Measurements from ENCODE around the gene EIF4E2.
A peak's percentile ranks its signal among the peaks of the same experiment; 100 is the strongest.

Gene EIF4E2, protein sequence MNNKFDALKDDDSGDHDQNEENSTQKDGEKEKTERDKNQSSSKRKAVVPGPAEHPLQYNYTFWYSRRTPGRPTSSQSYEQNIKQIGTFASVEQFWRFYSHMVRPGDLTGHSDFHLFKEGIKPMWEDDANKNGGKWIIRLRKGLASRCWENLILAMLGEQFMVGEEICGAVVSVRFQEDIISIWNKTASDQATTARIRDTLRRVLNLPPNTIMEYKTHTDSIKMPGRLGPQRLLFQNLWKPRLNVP

DNA sequence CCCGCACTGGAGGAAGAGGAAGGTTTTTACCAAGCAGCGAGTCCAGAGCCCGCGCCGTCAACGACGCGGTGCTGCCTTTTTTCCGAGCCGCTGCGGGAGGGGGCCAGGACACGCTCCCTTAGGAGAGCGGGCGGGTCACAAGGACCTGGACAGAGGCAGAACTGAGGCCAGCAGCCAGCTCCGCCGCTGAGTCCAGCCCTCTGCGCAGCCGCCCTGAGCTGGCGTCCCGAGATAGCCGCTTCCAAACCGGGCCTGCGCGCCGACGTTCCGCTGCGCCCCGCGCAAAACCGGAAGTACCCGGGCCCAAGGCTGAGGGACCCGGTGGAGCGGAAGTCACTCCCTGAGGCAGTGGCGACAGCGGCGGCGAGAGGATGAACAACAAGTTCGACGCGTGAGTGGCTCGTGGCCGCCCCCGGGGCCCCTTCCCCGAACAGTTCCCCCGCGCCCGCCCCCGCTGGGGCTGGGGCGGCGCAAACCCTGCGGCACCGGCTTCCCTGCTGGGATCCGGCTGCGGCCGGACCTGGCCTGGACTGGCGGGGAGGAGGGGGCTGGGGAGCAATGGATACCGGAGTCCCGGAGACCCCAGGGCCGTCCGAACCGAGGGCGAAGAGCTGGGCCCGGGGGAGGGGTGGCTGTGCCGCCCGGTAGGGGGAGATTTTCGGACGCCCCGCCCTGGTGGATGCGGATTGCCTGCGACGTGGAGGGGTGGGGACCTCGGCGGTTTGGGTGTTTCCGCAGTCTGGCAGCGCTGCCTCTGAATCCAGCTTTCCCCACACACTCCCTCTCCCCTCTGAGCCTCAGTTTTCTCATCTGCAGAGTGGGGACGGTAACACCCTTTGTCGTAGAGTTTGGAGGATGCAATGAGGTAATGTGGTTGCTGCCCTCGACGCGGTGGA, at the start of gene EIF4E2, which contains the start of gene TIGD1:
Gene EIF4E2 (plus strand): TSS at position 336 of the 896 bp plus-strand sequence. CDS start 36 bp downstream, at position 372.
Gene TIGD1 (minus strand): TSS at position 204 of the 896 bp plus-strand sequence. CDS start 675 bp downstream, outside the sequence.
- DNase-seq (ENCODE audit: low read depth in 2 of 2): peak; percentile 80 to 82

DNA sequence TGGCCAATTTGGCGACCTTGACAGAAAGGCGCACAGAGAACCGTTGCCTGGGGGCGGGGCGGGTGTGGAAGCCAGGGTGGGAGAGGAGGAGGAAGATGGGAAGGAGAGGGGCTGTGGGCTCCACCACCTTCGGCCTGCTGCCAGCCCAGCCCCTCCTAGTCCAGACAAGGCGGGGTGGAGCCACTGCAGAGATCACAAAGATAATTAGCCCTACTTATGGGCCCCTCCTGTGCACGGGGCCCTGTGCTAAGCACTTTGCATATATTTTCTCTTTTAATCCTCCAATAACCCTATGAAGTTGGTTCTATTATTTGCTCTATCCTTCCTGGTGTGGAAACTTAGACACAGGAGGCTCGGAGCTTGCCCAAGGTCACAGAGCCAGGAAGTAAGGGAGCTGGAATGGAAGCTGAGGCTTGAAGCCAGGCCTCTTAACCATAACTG, 49.1 kb upstream of the EIF4E2 start:
- no peak for DNase-seq (ENCODE audit: low read depth in 2 of 2)

DNA sequence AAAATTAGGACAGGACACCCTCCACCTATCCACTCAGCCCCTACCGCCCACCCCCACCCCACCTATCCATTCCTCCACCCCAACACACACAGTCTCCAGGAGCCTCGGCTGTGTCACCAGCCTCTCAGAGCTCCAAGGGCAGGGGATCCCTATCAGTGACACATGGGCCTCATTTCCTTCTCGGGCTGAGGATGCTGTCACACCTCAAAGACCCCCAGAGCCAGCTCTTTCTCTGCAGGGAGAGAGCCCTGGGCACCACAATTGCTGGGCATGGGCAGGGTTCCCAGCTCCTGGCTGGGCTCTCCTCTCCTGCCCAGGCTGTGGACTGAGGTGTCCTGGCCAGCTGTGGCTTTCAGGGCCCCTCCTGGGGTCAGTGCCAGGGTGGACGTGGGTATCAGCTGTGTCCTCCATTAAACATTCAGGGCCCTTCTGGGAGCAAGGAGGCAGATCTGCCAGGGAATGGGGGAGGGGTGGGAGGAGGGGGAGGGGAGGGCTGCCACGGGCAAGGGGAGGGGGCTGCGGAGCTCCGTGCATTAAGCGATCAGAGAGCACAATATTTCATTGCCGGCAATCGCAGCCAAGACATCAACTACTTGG, 48.6 kb upstream of the EIF4E2 start:
- DNase-seq (ENCODE audit: low read depth in 2 of 2): no peak

DNA sequence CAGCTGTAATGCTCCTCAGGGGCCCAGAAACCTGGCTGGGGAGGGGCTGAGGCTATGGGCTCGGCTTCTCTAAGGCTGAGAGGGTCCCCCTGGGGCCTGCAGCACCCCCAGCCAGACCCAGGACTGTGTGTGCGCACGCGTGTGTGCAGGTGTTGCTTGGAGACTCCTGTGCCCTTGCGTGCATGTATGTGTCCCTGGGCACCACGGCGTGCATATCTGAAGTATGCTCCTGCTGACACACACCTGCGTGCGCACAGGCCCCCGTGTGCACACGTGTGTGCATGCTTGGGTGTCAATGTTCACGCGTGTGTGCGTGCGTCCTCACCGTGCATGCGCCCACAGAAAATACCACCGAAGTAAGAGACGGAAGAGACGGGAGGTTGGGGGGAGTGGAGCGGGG, 48.0 kb upstream of the EIF4E2 start:
- no peak for DNase-seq (ENCODE audit: low read depth in 2 of 2)

DNA sequence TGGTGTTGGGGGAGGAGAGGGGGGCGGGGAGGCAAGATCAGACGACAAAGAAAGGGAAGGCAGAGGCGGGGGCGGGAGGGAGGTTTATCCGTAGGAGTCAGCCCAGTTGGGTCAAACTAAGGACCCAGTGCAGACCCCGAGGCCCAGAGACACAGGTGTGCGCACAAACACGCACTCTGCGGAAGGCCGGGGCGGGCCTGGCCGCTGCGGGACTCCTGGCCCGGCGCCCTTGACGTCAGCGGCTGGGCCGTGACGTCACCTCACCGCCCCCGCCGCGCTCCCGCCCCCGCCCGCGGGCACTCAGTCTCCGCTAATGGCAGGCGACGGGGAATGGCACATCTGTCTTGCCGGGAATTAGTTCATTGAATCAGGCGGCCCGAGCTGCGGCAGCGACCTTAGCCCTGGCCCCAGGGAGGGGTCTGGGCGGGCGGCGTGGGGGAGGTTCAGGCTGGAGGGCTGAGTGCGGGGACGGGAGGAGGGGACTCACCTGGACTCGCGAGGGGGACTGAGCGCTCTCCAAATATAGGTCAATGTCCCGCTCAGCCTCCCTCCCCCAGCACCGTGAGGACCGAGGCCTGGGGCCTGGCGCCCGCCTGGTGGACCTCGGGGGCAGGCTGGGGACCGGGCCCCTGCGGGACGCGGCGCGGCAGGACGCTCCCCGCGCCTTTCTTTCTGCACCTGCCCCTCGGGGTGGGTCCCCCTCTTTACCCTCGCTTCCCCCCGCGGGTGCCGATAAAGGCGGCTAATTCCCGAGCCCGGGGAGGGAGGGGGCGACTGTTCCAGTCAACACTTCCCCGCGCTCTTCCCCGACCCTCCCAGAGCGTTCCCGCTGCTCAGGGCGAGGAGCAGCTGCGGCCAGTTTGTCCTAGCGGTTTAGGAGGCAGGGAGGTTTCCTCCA, 47.3 kb upstream of the EIF4E2 start:
- DNase-seq (ENCODE audit: low read depth in 2 of 2): no peak

DNA sequence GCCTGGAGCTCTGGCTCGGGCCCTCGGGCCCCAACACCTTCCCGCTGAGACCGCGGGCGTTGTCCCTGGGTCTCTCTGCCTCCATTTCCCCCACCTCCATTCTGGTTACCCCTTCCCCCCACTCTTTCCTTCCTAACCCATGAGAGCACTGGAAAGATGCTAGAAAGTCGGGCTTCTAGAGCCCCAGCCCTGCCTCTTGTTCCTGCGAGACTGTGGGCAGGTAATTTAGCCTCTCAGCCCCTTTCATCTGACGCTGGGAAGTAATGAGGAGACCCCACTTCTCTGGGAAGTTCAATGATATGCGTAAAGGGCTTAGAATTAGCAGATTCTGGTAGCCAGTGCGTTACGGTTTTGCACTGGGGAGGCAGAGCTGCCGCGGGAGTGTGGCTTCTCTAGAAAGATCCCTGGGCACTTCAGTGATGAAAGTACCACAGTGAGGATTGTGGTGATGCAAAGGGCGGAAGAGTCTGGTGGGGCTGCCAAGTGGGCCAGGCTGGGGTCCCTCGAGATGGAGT, 46.6 kb upstream of the EIF4E2 start:
- DNase-seq (ENCODE audit: low read depth in 2 of 2): no peak

DNA sequence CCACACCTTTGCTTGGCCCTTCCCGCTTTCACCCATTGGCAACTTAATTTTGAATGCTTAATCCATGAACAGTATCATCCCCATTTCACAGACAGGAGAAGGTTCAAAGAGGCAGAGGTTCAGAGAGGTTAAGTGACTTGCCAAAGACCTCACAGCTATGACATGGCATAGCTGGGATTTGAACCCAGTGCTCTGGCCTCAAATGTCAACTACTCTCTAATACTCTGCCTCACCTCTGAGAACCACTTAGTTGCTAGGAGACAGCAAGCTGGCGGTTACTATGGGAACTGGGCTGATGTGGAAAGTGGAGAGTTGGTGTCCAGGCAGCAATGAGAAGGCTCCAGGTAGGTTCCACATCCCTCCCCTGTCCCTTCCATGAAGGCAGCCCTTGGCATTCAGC, 46.1 kb upstream of the EIF4E2 start:
- no peak for DNase-seq (ENCODE audit: low read depth in 2 of 2)

DNA sequence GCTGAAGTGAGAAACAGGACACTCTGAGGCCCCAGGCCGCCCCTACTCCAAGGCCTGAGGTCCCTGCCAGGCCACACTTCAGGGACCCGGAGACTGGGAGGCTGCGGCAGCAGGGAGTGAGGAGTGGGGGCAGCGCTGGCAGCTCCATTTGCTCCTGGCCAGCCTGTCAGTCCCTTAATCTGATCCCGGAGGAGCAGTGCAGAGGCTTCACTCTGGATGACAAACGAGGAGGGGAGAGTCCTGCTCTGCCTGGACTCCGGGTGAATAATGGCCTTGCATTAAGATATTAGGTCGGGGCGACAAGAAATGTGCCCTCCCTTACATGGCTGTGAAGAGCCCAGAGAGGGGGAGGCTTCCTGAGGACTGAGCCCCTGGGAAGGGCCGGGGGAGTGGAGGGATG, 44.6 kb upstream of the EIF4E2 start:
- DNase-seq (ENCODE audit: low read depth in 2 of 2): no peak

DNA sequence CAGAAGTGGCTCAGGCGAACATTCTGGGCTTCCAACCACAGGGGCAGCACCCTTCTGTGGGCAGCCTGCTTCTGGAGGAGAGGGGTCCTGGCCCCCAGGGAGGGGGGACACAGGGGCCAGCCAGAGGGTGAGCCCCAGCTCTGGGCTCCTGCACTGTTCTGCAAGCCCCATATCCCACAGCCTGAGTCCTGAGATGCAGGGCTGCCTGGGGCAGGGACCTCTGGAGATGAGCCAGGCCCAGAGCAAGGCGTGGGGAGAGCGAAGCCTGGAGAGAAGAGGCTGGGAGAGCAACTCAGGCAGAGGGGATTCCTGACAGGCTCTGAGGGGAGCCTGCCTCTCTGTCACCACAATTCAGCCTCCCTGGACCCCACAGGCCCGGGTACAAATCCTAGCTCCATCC, 43.8 kb upstream of the EIF4E2 start:
- no peak for DNase-seq (ENCODE audit: low read depth in 2 of 2)

DNA sequence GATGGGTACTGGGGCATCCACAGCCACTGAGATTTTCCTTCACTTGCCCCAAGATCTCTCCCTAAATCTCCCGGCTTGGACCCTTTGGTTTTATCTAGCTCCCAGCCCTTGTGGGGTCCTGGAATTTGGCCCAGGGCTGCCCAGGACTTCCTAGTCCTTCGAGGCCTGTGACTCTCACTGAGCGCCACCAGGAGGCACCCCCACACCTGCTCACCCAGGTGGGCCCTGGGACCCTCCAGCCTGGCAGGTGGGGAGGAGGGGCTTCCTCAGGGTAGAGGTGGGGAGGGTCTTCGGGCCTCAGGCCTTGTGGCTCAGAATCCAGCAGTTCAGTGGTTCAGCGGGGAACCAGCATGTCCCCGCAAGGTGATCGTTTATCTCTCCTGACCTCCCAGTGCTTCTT, 42.2 kb upstream of the EIF4E2 start:
- no peak for DNase-seq (ENCODE audit: low read depth in 2 of 2)

DNA sequence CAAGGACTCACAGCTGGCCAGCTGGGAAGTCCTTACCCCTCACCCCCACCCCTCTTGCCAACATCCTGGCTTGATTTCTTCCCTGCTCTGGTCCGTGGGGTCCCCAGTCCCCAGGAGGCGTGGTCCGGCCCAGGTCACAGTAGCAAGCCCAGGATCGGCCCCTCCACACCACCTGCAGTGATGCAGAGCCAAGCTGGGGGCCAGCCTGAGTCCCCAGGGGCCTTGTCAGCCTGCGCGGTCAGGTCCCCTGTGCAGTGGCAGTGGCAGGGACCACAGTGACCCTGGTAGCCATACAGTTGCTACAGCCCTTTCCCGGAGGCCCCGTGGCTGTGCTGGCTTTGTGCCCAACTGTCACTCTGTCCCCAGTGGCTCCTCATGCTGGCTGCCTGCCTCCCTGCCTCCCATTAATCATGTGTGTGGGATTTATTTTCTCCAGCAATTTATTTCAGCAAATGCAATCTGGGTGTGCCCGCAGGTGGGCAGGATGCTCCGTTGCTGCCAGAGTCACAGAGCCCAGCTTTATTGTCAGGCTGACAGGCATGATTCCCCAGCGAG, 39.1 kb upstream of the EIF4E2 start:
- no peak for DNase-seq (ENCODE audit: low read depth in 2 of 2)

DNA sequence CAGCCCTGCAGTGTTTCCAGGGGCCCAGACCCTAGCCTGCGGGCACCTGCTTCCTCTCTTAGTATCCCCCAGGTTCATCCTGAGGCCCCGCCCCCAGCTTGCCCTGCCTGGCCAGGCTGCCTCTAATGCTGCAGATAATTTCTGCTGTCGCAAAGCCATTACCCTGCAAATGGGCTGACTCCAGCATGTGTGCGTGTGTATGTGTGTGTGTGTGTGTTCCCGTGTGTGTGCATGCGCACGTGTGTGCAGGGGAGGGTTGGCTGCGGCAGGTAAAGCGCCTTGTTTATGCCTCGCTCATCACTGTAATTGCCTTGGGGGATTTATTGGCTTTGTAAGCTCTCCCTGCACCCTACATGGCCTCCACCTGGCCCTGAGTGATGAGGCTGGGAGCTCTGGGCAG, 37.9 kb upstream of the EIF4E2 start:
- no peak for DNase-seq (ENCODE audit: low read depth in 2 of 2)

DNA sequence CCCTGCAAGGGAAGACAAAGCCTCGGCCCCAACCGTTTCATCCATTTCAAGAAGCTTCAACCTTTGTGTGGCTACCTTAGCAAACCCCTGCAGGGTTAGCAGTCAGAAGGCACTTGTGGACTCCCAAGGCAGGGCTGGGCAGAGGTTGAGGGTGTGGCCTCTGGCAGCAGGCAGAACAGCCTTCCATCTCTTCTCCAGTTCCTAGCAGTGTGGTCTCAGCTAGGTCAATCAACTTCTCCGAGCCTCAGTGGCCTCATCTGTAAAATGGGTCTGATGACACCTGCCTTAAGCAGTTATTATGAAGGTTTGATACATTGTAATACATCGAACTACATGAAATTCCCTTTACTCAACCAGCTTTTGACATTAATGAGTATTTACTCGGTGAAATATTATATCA, 37.1 kb upstream of the EIF4E2 start:
- no peak for DNase-seq (ENCODE audit: low read depth in 2 of 2)

DNA sequence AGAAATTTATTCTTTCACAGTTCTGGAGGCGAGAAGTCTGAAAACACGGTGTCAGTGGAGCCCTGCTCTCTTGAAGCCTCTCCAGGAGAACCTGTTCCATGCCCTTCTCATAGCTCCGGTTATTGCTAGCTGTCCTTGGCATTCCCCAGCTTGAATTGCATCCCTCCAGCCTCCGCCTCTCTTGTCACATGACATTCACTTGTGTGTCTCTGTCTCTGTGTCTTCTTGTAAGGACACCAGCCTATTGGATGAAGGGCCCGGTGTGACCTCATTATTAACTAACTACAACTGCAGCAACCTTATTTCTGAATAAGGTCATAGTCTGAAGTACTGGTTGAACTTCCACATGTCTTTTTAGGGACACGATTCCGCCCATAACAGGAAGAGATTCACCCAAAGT, 34.9 kb upstream of the EIF4E2 start:
- DNase-seq (ENCODE audit: low read depth in 2 of 2): no peak

DNA sequence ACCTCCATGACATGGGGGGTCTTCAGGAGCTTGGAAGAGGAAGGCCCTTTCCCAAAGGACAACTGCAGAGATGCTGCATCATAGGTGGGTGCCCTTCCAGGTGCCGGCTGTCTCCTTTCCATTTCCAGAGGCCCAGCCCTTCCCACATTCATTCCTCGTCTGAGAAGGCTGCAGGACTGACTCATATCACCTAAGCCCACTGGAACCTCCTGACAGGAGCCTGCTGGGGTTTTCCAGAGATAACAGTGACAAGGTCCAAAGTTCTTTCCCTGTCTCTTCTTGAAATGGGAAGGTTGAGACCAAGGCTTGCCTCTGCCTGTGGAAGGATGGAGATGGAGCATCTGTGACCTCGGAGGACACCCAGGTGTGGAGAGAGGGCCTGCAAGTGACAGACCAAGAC, 33.9 kb upstream of the EIF4E2 start:
- no peak for DNase-seq (ENCODE audit: low read depth in 2 of 2)

DNA sequence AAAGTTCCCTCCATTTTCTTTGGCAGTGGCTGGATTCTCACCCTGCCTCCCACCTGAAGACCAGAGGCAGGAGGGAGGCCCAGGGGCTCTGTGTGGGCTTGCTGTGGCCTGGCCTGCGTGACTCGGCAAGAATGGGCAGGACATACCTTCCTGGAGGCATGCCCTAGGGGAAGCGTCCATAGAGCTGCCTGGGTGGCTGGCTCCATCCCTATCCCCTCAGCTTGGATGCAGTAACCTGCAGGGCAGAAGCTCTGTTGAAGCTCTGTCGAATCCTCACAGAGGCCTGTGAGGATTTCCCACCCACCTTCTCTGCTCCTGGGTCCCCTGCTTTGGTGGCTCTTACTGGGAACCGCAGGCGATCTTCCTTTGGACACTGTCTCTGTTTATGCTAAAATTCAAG, 31.6 kb upstream of the EIF4E2 start:
- DNase-seq (ENCODE audit: low read depth in 2 of 2): no peak

DNA sequence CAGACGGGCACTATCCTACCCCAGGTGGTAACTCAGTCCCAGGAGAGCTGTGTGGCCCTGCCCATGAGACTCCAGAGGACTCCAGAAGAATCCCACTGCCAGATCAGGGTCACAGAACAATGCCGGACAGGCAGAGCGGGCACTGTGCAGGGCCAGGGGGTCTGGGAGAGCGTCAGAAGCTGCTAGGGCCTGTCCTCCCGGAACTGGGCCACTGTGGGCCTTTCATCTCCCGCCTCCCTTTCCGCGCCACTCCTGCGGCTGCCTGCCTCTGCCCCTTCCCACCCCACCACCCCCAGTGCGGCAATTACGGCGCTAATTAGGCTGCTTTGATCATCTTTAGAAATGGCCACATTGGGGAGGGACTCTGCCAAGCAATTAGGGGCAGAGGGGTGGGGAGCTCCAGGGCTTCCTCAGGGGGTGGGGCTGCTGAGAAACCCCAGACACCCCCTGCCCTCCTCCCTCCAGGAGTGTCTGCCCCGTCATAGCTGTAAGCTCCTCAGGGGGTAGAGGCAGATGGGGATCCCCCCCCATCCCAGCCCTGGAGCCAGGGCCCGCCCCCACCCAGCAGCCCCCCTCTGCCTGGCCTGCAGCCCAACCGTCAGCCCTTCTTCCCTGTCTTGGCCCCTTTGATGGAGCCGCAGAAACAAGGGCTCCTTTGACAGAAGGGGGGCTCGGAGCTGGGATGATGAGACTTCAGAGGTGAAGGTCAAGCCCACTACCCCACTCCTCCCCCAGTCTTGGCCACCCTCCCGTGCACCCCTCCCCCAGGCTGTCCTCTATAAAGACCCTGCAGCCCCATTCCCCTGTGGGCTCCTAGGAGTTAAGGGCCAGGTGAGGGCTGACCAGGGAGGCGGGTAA, 30.7 kb upstream of the EIF4E2 start, which contains the start of gene PRSS56:
Gene PRSS56 (plus strand): TSS at position 808 of the 858 bp plus-strand sequence. CDS start 211 bp downstream, outside the sequence.
- DNase-seq (ENCODE audit: low read depth in 2 of 2): no peak

DNA sequence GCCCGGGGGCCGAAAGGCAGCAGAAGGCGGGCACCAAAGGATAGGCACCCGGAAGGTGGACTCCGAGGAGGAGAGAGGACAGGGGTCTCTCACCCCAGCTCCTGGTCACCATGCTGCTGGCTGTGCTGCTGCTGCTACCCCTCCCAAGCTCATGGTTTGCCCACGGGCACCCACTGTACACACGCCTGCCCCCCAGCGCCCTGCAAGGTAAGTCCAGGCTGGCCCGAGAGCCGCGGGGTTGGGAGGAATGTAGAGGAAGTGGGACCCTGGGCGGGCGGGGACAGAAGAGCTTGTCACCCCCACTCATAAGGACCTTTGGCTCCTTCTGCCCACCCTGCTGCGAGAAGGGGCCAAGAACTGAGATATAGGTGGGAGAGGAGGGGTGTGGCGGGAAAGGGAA, 30.0 kb upstream of the EIF4E2 start:
- no peak for DNase-seq (ENCODE audit: low read depth in 2 of 2)

DNA sequence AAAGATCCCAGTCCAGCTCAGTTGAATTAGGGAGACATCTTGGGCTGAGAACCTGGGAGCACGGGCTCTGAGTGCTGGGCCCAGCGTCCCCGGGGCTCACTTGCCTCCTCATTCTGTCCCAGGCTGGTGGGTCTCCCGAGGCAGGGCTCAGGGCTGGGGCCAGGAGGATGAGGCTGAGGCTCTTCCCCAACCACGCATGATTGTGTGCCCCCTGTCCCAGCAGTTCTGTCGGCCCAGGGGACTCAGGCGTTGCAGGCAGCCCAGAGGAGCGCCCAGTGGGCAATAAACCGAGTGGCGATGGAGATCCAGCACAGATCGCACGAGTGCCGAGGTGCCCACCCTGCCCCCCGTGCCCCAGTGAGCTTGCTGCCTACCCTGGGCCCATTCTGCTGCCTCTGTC, 29.4 kb upstream of the EIF4E2 start:
- DNase-seq (ENCODE audit: low read depth in 2 of 2): no peak
